ENCODE data around the gene GPRC5B.

GRCh38 chr16:19835196-19835595, 49.5 kb downstream of the GPRC5B start:
- no peak for TF ChIP-seq CTCF (IDR thresholded peaks at IDR 0.05)
- TF ChIP-seq EP300 (IDR thresholded peaks at IDR 0.05; ENCODE audit: low read depth): no peak
- TF ChIP-seq POLR2A (IDR thresholded peaks at IDR 0.05): no peak
- no peak for TF ChIP-seq POLR2AphosphoS5 (IDR thresholded peaks at IDR 0.05)

All from transverse colon (tissue), 4 donors.